ENCODE data around the gene ASB18.

ASB18 gene

GRCh38 chr2:236164925-236165841, 99.0 kb downstream of the ASB18 start:
- H3K27me3 ChIP-seq, result peaks cover 85% of the 10 kb centered on the region
- H3K4me1 ChIP-seq, result no peaks in the 10 kb centered on the region; the same call in 1 of the 2 replicates
- peak overlapping the region; percentile 17 for H3K4me3 ChIP-seq (ENCODE audit: low read depth, low read length)
- no peak for DNase-seq
- TF ChIP-seq CTCF (IDR thresholded peaks at IDR 0.05; ENCODE audit: low read depth, low read length), result no peak
- H3K9me3 ChIP-seq, result peaks cover 4% of the 10 kb centered on the region; the same call in 1 of the 2 replicates
- no peaks in the 10 kb centered on the region for H3K36me3 ChIP-seq

- Histone ChIP-seq H3K9me3 (no peaks in the 10 kb centered on the region; the same call in 1 of the 2 replicates), H3K36me3 (no peaks in the 10 kb centered on the region), H3K27me3 (peaks cover 77% of the 10 kb centered on the region), H3K4me1 (no peaks in the 10 kb centered on the region; the same call in 1 of the 2 replicates), H3K4me3 (ENCODE audit: low read depth, low read length) (peak overlapping the region; percentile 17)
- TF ChIP-seq CTCF (IDR thresholded peaks at IDR 0.05; ENCODE audit: low read depth, low read length), result no peak
- DNase-seq, result peak; percentile 39
These were observed 99.8 kb downstream of the ASB18 start for GRCh38 chr2:236164201-236164924.

GRCh38 chr2:236163471-236164200, 100.6 kb downstream of the ASB18 start:
- Histone ChIP-seq H3K36me3 (no peaks in the 10 kb centered on the region), H3K9me3 (no peaks in the 10 kb centered on the region; the same call in 1 of the 2 replicates), H3K4me3 (ENCODE audit: low read depth, low read length) (no peak overlapping the region), H3K4me1 (no peaks in the 10 kb centered on the region; the same call in 1 of the 2 replicates), H3K27me3 (peaks cover 70% of the 10 kb centered on the region)
- TF ChIP-seq CTCF (IDR thresholded peaks at IDR 0.05; ENCODE audit: low read depth, low read length), result no peak
- no peak for DNase-seq

GRCh38 chr2:236162882-236163470, 101.2 kb downstream of the ASB18 start:
- H3K36me3 ChIP-seq, result no peaks in the 10 kb centered on the region
- no peak for TF ChIP-seq CTCF (IDR thresholded peaks at IDR 0.05; ENCODE audit: low read depth, low read length)
- no peaks in the 10 kb centered on the region for H3K9me3 ChIP-seq
- H3K4me1 ChIP-seq, result no peaks in the 10 kb centered on the region; the same call in 1 of the 2 replicates
- DNase-seq, result no peak
- H3K4me3 ChIP-seq (ENCODE audit: low read depth, low read length), result no peak overlapping the region
- peaks cover 64% of the 10 kb centered on the region for H3K27me3 ChIP-seq

- TF ChIP-seq CTCF (IDR thresholded peaks at IDR 0.05; ENCODE audit: low read depth, low read length), result no peak
These were observed 102.0 kb downstream of the ASB18 start for GRCh38 chr2:236162031-236162845.

More at GRCh38 chr2:236162031-236162845, 102.0 kb downstream of the ASB18 start:
- no peaks in the 10 kb centered on the region; the same call in 1 of the 2 replicates for H3K4me1 ChIP-seq
- no peaks in the 10 kb centered on the region for H3K9me3 ChIP-seq
- peaks cover 61% of the 10 kb centered on the region for H3K27me3 ChIP-seq
- no peak for DNase-seq
- no peak overlapping the region for H3K4me3 ChIP-seq (ENCODE audit: low read depth, low read length)
- H3K36me3 ChIP-seq, result no peaks in the 10 kb centered on the region
